K562 (cell line): Measurements from ENCODE around the gene SMAD3. TPM values are rescaled to one million over a fixed set of nuclear protein-coding genes. Genes with fewer than 3 reads are reported as not detected.
A peak's percentile ranks its signal among the peaks of the same experiment; 100 is the strongest.

Experiments
- HDAC2 ChIP-seq: fragments of 450-650 bp; IDR thresholded peaks from 2 replicates; pipeline ENCODE4 v1.6.1; 2016; ENCODE audit warnings: mild to moderate bottlenecking
- MAFG ChIP-seq: fragments of 450-650 bp; conservative IDR thresholded peaks from 2 replicates; pipeline ENCODE4 v1.6.1; 2016; ENCODE audit warnings: missing genetic modification characterization, missing compliant biosample characterization
- MGA ChIP-seq: fragments of 450-650 bp; IDR thresholded peaks from 2 replicates; pipeline ENCODE4 v1.6.1; 2016; ENCODE audit warnings: mild to moderate bottlenecking, moderate library complexity
- NKRF ChIP-seq: fragments of 450-650 bp; IDR thresholded peaks from 2 replicates; pipeline ENCODE4 v1.6.1; 2016; ENCODE audit warnings: borderline replicate concordance
- PML ChIP-seq: IDR thresholded peaks from 2 replicates; pipeline ENCODE4 v1.6.1; 2012; ENCODE audit warnings: low read length, inconsistent platforms
- RFX1 ChIP-seq: fragments of 450-650 bp; IDR thresholded peaks from 2 replicates; pipeline ENCODE4 v1.6.1; 2016; ENCODE audit warnings: mild to moderate bottlenecking, moderate library complexity
- RNF219 ChIP-seq: fragments of 250-450 bp; sonication (Bioruptor Pico); IDR thresholded peaks from 2 replicates; pipeline ENCODE4 v1.5.0; 2022; ENCODE audit warnings: mild to moderate bottlenecking
- SIX5 ChIP-seq, 2 experiments: IDR thresholded peaks; 2 replicates each; pipeline ENCODE4 v1.6.1; 2011; ENCODE audit warnings: low read length in 2 of 2, borderline replicate concordance in 1 of 2, low read depth in 1 of 2, mild to moderate bottlenecking in 1 of 2, moderate library complexity in 1 of 2; ENCODE audit not compliant: insufficient read depth in 1 of 2
- SMARCC2 ChIP-seq: fragments of 450-650 bp; IDR thresholded peaks from 2 replicates; pipeline ENCODE4 v1.6.1; 2017; ENCODE audit warnings: antibody characterized with exemption, moderate library complexity, mild to moderate bottlenecking, low read depth
- SNRNP70 ChIP-seq: fragments of 200-400 bp; formaldehyde crosslinking; optimal IDR thresholded peaks from 2 replicates; pipeline ENCODE3; 2017; ENCODE audit warnings: low read depth, low read length
- SREBF1 ChIP-seq: fragments of 150-350 bp; IDR thresholded peaks from 2 replicates; pipeline ENCODE4 v1.6.1; 2014; ENCODE audit warnings: antibody characterized with exemption, low read depth, low read length, borderline replicate concordance
- TRIM24 ChIP-seq, 2 experiments: fragments of 450-650 bp; IDR thresholded peaks; 2 replicates each; pipeline ENCODE4 v1.6.1; 2016
- ZNF224 ChIP-seq: sonication (generic); formaldehyde crosslinking; IDR thresholded peaks from 2 replicates; pipeline ENCODE4 v1.8.0; 2022; ENCODE audit warnings: mild to moderate bottlenecking, missing genetic modification reagents
- polyA plus RNA-seq, 8 experiments: library from polyadenylated mRNA; depleted of rRNA in 4 of 8; stranded (reverse) in 5 of 8; unstranded in 3 of 8; fragments of >200 nt; fragmentation: Nextera tagmentation in 2 of 8; fragmentation: Illumina TruSeq in 1 of 8; extraction: Ambion mirVana in 2 of 8; extraction: Trizol in 1 of 8; gene quantifications; 2 replicates each; pipeline versions ENCODE4 v1.2.1 to v1.2.3, GENCODE V29; 2011 to 2014; ENCODE audit warnings: inconsistent platforms in 1 of 8, missing spikeins in 1 of 8
- total RNA-seq, 7 experiments: library from RNA; depleted of rRNA in 6 of 7; stranded (reverse); fragments of >200 nt in 6 of 7; fragmentation: Illumina TruSeq in 2 of 7; extraction: Trizol in 2 of 7; gene quantifications; 2 replicates each; pipeline versions ENCODE4 v1.2.1 to v1.2.3, GENCODE V29; 2011 to 2021; ENCODE audit warnings: low replicate concordance in 1 of 7

The SMAD3 gene
- total and polyA plus RNA-seq, 9 of the 15 experiments (the other 6 are each of a cell fraction or from before 2014, with no cell fraction given): 4.3 to 39.2 (median 11.1) TPM

GRCh38 chr15:67067930-67068551 is 2.6 kb downstream of the SMAD3 start (continued):
- peak; percentile 79 for TF ChIP-seq MGA
- TF ChIP-seq MAFG: no peak
- TF ChIP-seq RFX1: no peak
- no peak for TF ChIP-seq RNF219 (CRISPR knock-in tag)
- no peak for TF ChIP-seq SREBF1
- TF ChIP-seq NKRF: no peak
- no peak for TF ChIP-seq SNRNP70
- 0 out of 2 replicates have a peak, but pooled peaks have one; percentile 36 for TF ChIP-seq SMARCC2
- no peak for TF ChIP-seq HDAC2
- no peak for TF ChIP-seq TRIM24 (IDR thresholded peaks at IDR 0.05)
- peak; percentile 31; the same call in 1 of the 2 replicates for TF ChIP-seq PML
- no peak for TF ChIP-seq SIX5 (IDR thresholded peaks at IDR 0.05; ENCODE audit: borderline replicate concordance in 1 of 2, insufficient read depth in 1 of 2, low read depth in 1 of 2, low read length in 2 of 2)
- no peak for TF ChIP-seq ZNF224 (CRISPR knock-in tag)
